Panc1 (cell line): Measurements from ENCODE around the gene SLC44A1. TPM values are rescaled to one million over a fixed set of nuclear protein-coding genes. Genes with fewer than 3 reads are reported as not detected.

Experiments used
- ATAC-seq: fragments of 200-7000 bp; cut with Tn5 transposase; 2 replicates; pipeline ENCODE4 v1.9.1; 2020; ENCODE audit warnings: mild to moderate bottlenecking, moderate library complexity
- BruUV-seq: library from RNA; stranded (reverse); fragments of 400-500 nt; replicated peaks from 2 replicates; lab custom pipeline; 2021; lab: Mats Ljungman, UMichigan
- CTCF ChIA-PET: fragments of 300-600 bp; sonication (Branson Sonifier 250); formaldehyde crosslinking; loops from one replicate; lab custom pipeline; 2022; ENCODE audit warnings: antibody characterized with exemption; lab: Charles Lee
- POLR2A ChIA-PET: fragments of 300-600 bp; sonication (Branson Sonifier 250); formaldehyde crosslinking; loops from one replicate; lab custom pipeline; 2022; ENCODE audit warnings: antibody characterized with exemption; lab: Charles Lee
- DNase-seq: peaks from one replicate; pipeline ENCODE4 v3.0.0-alpha.2; 2010; ENCODE audit warnings: low read depth, low spot score
- H3K27ac ChIP-seq: 2 replicates; pipeline ENCODE4 v1.5.1; 2011; ENCODE audit warnings: mild to moderate bottlenecking, low read length, inconsistent platforms
- H3K27me3 ChIP-seq: fragments of 200-500 bp; sonication (Bioruptor generic); 2 replicates; pipeline ENCODE4 v1.6.0; 2014; ENCODE audit warnings: low read length, inconsistent platforms; ENCODE audit not compliant: control insufficient read depth, insufficient read depth
- H3K36me3 ChIP-seq: fragments of 200-500 bp; sonication (Bioruptor generic); 2 replicates; pipeline ENCODE4 v1.5.1; 2014; ENCODE audit warnings: inconsistent platforms, mild to moderate bottlenecking, low read length, moderate library complexity; ENCODE audit not compliant: control insufficient read depth, insufficient read depth
- H3K4me1 ChIP-seq: 2 replicates; pipeline ENCODE4 v1.5.1; 2011; ENCODE audit warnings: inconsistent platforms, mild to moderate bottlenecking, low read length, moderate library complexity; ENCODE audit not compliant: control insufficient read depth, insufficient read depth
- H3K4me3 ChIP-seq, 2 experiments: 2 replicates each; pipeline ENCODE4 v1.5.1; 2011 to 2012; ENCODE audit warnings: low read depth in 2 of 2, low read length in 2 of 2, mild to moderate bottlenecking in 2 of 2, inconsistent platforms in 1 of 2, moderate library complexity in 1 of 2
- H3K9me3 ChIP-seq: fragments of 200-500 bp; sonication (Bioruptor generic); 2 replicates; pipeline ENCODE4 v1.5.1; 2014; ENCODE audit warnings: low read depth, mild to moderate bottlenecking, inconsistent platforms, low read length, moderate library complexity; ENCODE audit not compliant: control insufficient read depth, insufficient read depth
- POLR2AphosphoS5 ChIP-seq: IDR thresholded peaks from 2 replicates; pipeline ENCODE4 v1.6.1; 2012; ENCODE audit warnings: mild to moderate bottlenecking, low read depth, low read length, moderate library complexity
- SIN3A ChIP-seq: IDR thresholded peaks from 2 replicates; pipeline ENCODE4 v1.6.1; 2012; ENCODE audit warnings: low read depth, mild to moderate bottlenecking, low read length, moderate library complexity, borderline replicate concordance; ENCODE audit not compliant: insufficient read depth
- TCF7L2 ChIP-seq: IDR thresholded peaks from 2 replicates; pipeline ENCODE4 v1.6.1; 2011; ENCODE audit warnings: mild to moderate bottlenecking, low read depth, low read length, inconsistent platforms
- in situ Hi-C: cut with HindIII; loops from 2 replicates; pipeline ENCODE4 v1.10.0; 2016; ENCODE audit warnings: low sequenced_read_pairs, low pct_unique_long_range_greater_than_20kb
- intact Hi-C: fragments of 100-400 bp; cut with micrococcal nuclease; formaldehyde crosslinking; loops from one replicate; pipeline ENCODE4 v1.10.0; 2022; ENCODE audit not compliant: unreplicated experiment
- total RNA-seq: library from RNA; stranded (reverse); gene quantifications from one replicate; pipeline ENCODE4 v1.2.1, GENCODE V29; 2021; ENCODE audit not compliant: unreplicated experiment
- TF ChIP-seq, protein P1 (sequence below), 2 experiments: IDR thresholded peaks; 2 replicates each; pipeline ENCODE4 v1.6.1; 2011 to 2012; ENCODE audit warnings: low read depth in 2 of 2, control low read depth in 1 of 2, low read length in 1 of 2, mild to moderate bottlenecking in 1 of 2, moderate library complexity in 1 of 2; ENCODE audit not compliant: insufficient read depth in 1 of 2
- TF ChIP-seq, protein P2 (sequence below): fragments of 450-650 bp; IDR thresholded peaks from 2 replicates; pipeline ENCODE4 v1.5.1; 2017; ENCODE audit warnings: mild to moderate bottlenecking

Gene SLC44A1
- total RNA-seq, 1 experiment from 2014 or later: 8.7 TPM

GRCh38 chr9:105362470-105362869 is 118.0 kb downstream of the SLC44A1 start:
- ChIA-PET POLR2A (no interaction called here), CTCF (no interaction called here)
- Histone ChIP-seq H3K4me3 (no peak overlapping the region), H3K27ac (no peak overlapping the region), H3K27me3 (no peaks in the 10 kb centered on the region), H3K4me1 (no peaks in the 10 kb centered on the region), H3K36me3 (no peaks in the 10 kb centered on the region), H3K9me3 (no peaks in the 10 kb centered on the region)
- ATAC-seq (no peak), DNase-seq (no peak)
- intact Hi-C loops: no loop called here
- BruUV-seq: no TSS peak
- TF ChIP-seq TCF7L2 (no peak), SIN3A (no peak)
- TF ChIP-seq, protein P1, sequence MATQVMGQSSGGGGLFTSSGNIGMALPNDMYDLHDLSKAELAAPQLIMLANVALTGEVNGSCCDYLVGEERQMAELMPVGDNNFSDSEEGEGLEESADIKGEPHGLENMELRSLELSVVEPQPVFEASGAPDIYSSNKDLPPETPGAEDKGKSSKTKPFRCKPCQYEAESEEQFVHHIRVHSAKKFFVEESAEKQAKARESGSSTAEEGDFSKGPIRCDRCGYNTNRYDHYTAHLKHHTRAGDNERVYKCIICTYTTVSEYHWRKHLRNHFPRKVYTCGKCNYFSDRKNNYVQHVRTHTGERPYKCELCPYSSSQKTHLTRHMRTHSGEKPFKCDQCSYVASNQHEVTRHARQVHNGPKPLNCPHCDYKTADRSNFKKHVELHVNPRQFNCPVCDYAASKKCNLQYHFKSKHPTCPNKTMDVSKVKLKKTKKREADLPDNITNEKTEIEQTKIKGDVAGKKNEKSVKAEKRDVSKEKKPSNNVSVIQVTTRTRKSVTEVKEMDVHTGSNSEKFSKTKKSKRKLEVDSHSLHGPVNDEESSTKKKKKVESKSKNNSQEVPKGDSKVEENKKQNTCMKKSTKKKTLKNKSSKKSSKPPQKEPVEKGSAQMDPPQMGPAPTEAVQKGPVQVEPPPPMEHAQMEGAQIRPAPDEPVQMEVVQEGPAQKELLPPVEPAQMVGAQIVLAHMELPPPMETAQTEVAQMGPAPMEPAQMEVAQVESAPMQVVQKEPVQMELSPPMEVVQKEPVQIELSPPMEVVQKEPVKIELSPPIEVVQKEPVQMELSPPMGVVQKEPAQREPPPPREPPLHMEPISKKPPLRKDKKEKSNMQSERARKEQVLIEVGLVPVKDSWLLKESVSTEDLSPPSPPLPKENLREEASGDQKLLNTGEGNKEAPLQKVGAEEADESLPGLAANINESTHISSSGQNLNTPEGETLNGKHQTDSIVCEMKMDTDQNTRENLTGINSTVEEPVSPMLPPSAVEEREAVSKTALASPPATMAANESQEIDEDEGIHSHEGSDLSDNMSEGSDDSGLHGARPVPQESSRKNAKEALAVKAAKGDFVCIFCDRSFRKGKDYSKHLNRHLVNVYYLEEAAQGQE (IDR thresholded peaks at IDR 0.05; ENCODE audit: insufficient read depth in 1 of 2, low read depth in 2 of 2, low read length in 1 of 2): no peak
- in situ Hi-C loops: no loop called here

- CTCF ChIA-PET: no interaction called here
These were observed 119.4 kb downstream of the SLC44A1 start for GRCh38 chr9:105363837-105364236.

More at GRCh38 chr9:105363837-105364236, 119.4 kb downstream of the SLC44A1 start:
- DNase-seq (no peak), ATAC-seq (no peak)
- intact Hi-C loops (no loop called here), in situ Hi-C loops (no loop called here)
- POLR2A ChIA-PET: no interaction called here
- Histone ChIP-seq H3K27ac (no peak overlapping the region), H3K36me3 (no peaks in the 10 kb centered on the region), H3K9me3 (no peaks in the 10 kb centered on the region), H3K4me1 (no peaks in the 10 kb centered on the region), H3K4me3 (no peak overlapping the region), H3K27me3 (no peaks in the 10 kb centered on the region)
- TF ChIP-seq, protein P1 (IDR thresholded peaks at IDR 0.05; ENCODE audit: insufficient read depth in 1 of 2, low read depth in 2 of 2, low read length in 1 of 2): no peak
- no peak for TF ChIP-seq SIN3A
- TF ChIP-seq POLR2AphosphoS5: no peak
- TF ChIP-seq, protein P2, sequence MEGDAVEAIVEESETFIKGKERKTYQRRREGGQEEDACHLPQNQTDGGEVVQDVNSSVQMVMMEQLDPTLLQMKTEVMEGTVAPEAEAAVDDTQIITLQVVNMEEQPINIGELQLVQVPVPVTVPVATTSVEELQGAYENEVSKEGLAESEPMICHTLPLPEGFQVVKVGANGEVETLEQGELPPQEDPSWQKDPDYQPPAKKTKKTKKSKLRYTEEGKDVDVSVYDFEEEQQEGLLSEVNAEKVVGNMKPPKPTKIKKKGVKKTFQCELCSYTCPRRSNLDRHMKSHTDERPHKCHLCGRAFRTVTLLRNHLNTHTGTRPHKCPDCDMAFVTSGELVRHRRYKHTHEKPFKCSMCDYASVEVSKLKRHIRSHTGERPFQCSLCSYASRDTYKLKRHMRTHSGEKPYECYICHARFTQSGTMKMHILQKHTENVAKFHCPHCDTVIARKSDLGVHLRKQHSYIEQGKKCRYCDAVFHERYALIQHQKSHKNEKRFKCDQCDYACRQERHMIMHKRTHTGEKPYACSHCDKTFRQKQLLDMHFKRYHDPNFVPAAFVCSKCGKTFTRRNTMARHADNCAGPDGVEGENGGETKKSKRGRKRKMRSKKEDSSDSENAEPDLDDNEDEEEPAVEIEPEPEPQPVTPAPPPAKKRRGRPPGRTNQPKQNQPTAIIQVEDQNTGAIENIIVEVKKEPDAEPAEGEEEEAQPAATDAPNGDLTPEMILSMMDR: no peak
- TF ChIP-seq TCF7L2: no peak
- BruUV-seq: no TSS peak
